ENCODE data around the gene SPSB3. TPM values are rescaled to one million over a fixed set of nuclear protein-coding genes. Genes with fewer than 3 reads are reported as not detected.

Gene SPSB3
- total and polyA plus RNA-seq, 2 donors (not counting 1 experiment from before 2014, with no cell fraction given): 9.6 to 32.7 TPM

GRCh38 chr16:1816396-1817275 lies 34.3 kb upstream of the SPSB3 start:
- H3K4me1 ChIP-seq (ENCODE audit: control insufficient read depth, extremely low read depth, insufficient read depth, low read length): peaks cover 3% of the 10 kb centered on the region
- no peak overlapping the region for H3K27ac ChIP-seq (ENCODE audit: insufficient read depth, low read length)
- no peaks in the 10 kb centered on the region for H3K79me2 ChIP-seq (ENCODE audit: control insufficient read depth, insufficient read depth, low read length)
- TF ChIP-seq EZH2 (IDR thresholded peaks at IDR 0.05; ENCODE audit: low read length, missing control alignments): no peak
- TF ChIP-seq CTCF (conservative IDR thresholded peaks at IDR 0.05 in 1 of 2, IDR thresholded peaks at IDR 0.05 in 1 of 2; ENCODE audit: low read depth in 1 of 2, low read length in 2 of 2): no peak
- DNase-seq (ENCODE audit: low read depth in 2 of 2): no peak
- no peaks in the 10 kb centered on the region for H3K27me3 ChIP-seq (ENCODE audit: control insufficient read depth, insufficient read depth, low read length)
- H3K9ac ChIP-seq (ENCODE audit: insufficient read depth, low read length): no peak overlapping the region
- H3K9me3 ChIP-seq (ENCODE audit: control insufficient read depth, insufficient read depth, low read depth, low read length): no peaks in the 10 kb centered on the region
- H3K4me3 ChIP-seq (replicated peaks in 1 of 4; ENCODE audit: control extremely low read depth in 1 of 4, insufficient read depth in 1 of 4, low read depth in 3 of 4, low read length in 4 of 4): no peak overlapping the region
- peaks cover 10% of the 10 kb centered on the region for H3K36me3 ChIP-seq (ENCODE audit: control insufficient read depth, insufficient read depth, low read length)
- H2AFZ ChIP-seq (ENCODE audit: low read length): no peak overlapping the region
- no peak overlapping the region for H3K4me2 ChIP-seq (ENCODE audit: extremely low read depth, insufficient read depth, low read length)
- H4K20me1 ChIP-seq (ENCODE audit: control insufficient read depth, extremely low read depth, insufficient read depth, low read length): no peaks in the 10 kb centered on the region

DNA sequence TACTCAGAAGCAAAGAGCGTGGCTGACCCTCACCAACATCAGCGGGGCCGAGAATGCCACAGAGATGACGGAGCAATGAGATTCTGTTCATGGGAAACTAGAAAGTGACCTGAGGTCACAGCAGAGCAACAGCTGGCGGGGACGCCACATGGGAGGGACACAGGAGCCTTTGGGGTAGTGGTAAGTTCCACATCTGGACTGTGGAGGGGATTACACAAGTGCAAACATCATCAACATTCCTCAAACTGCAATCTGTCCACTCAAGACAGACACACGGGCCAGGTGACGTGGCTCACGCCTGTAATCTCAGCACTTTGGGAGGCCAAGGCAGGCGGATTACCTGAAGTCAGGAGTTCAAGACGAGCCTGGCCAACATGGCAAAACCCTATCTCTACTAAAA lies 33.1 kb upstream of the SPSB3 start:
- no peak overlapping the region for H3K4me3 ChIP-seq (replicated peaks in 1 of 4; ENCODE audit: control extremely low read depth in 1 of 4, insufficient read depth in 1 of 4, low read depth in 3 of 4, low read length in 4 of 4)
- H3K27me3 ChIP-seq (ENCODE audit: control insufficient read depth, insufficient read depth, low read length): no peaks in the 10 kb centered on the region
- H2AFZ ChIP-seq (ENCODE audit: low read length): no peak overlapping the region
- H3K27ac ChIP-seq (ENCODE audit: insufficient read depth, low read length): no peak overlapping the region
- H3K36me3 ChIP-seq (ENCODE audit: control insufficient read depth, insufficient read depth, low read length): peaks cover 7% of the 10 kb centered on the region
- no peaks in the 10 kb centered on the region for H4K20me1 ChIP-seq (ENCODE audit: control insufficient read depth, extremely low read depth, insufficient read depth, low read length)
- H3K4me2 ChIP-seq (ENCODE audit: extremely low read depth, insufficient read depth, low read length): no peak overlapping the region
- H3K9ac ChIP-seq (ENCODE audit: insufficient read depth, low read length): no peak overlapping the region
- TF ChIP-seq EZH2 (IDR thresholded peaks at IDR 0.05; ENCODE audit: low read length, missing control alignments) (no peak), CTCF (conservative IDR thresholded peaks at IDR 0.05 in 1 of 2, IDR thresholded peaks at IDR 0.05 in 1 of 2; ENCODE audit: low read depth in 1 of 2, low read length in 2 of 2) (no peak)
- H3K4me1 ChIP-seq (ENCODE audit: control insufficient read depth, extremely low read depth, insufficient read depth, low read length): peaks cover 3% of the 10 kb centered on the region
- H3K9me3 ChIP-seq (ENCODE audit: control insufficient read depth, insufficient read depth, low read depth, low read length): no peaks in the 10 kb centered on the region
- no peaks in the 10 kb centered on the region for H3K79me2 ChIP-seq (ENCODE audit: control insufficient read depth, insufficient read depth, low read length)
- DNase-seq (ENCODE audit: low read depth in 2 of 2): no peak

GRCh38 chr16:1812732-1813163 lies 30.4 kb upstream of the SPSB3 start:
- no peaks in the 10 kb centered on the region for H4K20me1 ChIP-seq (ENCODE audit: control insufficient read depth, extremely low read depth, insufficient read depth, low read length)
- peak; percentile 71 to 89 for DNase-seq (ENCODE audit: low read depth in 2 of 2)
- H2AFZ ChIP-seq (ENCODE audit: low read length): peak overlapping the region; percentile 59
- no peak overlapping the region for H3K27ac ChIP-seq (ENCODE audit: insufficient read depth, low read length)
- H3K4me2 ChIP-seq (ENCODE audit: extremely low read depth, insufficient read depth, low read length): no peak overlapping the region
- H3K79me2 ChIP-seq (ENCODE audit: control insufficient read depth, insufficient read depth, low read length): no peaks in the 10 kb centered on the region
- peaks cover 3% of the 10 kb centered on the region for H3K4me1 ChIP-seq (ENCODE audit: control insufficient read depth, extremely low read depth, insufficient read depth, low read length)
- H3K36me3 ChIP-seq (ENCODE audit: control insufficient read depth, insufficient read depth, low read length): peaks cover 10% of the 10 kb centered on the region
- no peaks in the 10 kb centered on the region for H3K27me3 ChIP-seq (ENCODE audit: control insufficient read depth, insufficient read depth, low read length)
- H3K9me3 ChIP-seq (ENCODE audit: control insufficient read depth, insufficient read depth, low read depth, low read length): no peaks in the 10 kb centered on the region
- TF ChIP-seq EZH2 (IDR thresholded peaks at IDR 0.05; ENCODE audit: low read length, missing control alignments) (no peak), CTCF (conservative IDR thresholded peaks at IDR 0.05 in 1 of 2, IDR thresholded peaks at IDR 0.05 in 1 of 2; ENCODE audit: low read depth in 1 of 2, low read length in 2 of 2) (peak; percentile 63 to 75)
- no peak overlapping the region for H3K9ac ChIP-seq (ENCODE audit: insufficient read depth, low read length)
- H3K4me3 ChIP-seq (replicated peaks in 1 of 4; ENCODE audit: control extremely low read depth in 1 of 4, insufficient read depth in 1 of 4, low read depth in 3 of 4, low read length in 4 of 4): no peak overlapping the region

Measured in fibroblast of lung (primary cell).